ENCODE measurements around the gene ARHGEF1.
A peak's percentile ranks its signal among the peaks of the same experiment; 100 is the strongest.

GRCh38 chr19:41893899-41894298, 10.9 kb downstream of the ARHGEF1 start:
- TF ChIP-seq ZBTB26 (tag by site-specific recombination; optimal IDR thresholded peaks at IDR 0.05) (no peak), ZNF274 (IDR thresholded peaks at IDR 0.05; ENCODE audit: low read length) (no peak), ZNF274 (tag by site-specific recombination; IDR thresholded peaks at IDR 0.05; ENCODE audit: borderline replicate concordance) (no peak), ZSCAN23 (tag by site-specific recombination; IDR thresholded peaks at IDR 0.05) (no peak)
- TF ChIP-seq, protein P1, sequence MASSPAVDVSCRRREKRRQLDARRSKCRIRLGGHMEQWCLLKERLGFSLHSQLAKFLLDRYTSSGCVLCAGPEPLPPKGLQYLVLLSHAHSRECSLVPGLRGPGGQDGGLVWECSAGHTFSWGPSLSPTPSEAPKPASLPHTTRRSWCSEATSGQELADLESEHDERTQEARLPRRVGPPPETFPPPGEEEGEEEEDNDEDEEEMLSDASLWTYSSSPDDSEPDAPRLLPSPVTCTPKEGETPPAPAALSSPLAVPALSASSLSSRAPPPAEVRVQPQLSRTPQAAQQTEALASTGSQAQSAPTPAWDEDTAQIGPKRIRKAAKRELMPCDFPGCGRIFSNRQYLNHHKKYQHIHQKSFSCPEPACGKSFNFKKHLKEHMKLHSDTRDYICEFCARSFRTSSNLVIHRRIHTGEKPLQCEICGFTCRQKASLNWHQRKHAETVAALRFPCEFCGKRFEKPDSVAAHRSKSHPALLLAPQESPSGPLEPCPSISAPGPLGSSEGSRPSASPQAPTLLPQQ (tag by site-specific recombination; IDR thresholded peaks at IDR 0.05): peak; percentile 47; the same call in 1 of the 2 replicates
